H54 (cell line): ENCODE measurements around the gene NSUN4.
"Not testable (repeated sequence)": the region's sequence is repeated elsewhere in the genome, so short reads cannot be mapped to it uniquely, and the experiment has no call there.

Experiments used
- DNase-seq: peaks from one replicate; pipeline ENCODE4 v3.0.0; 2011; ENCODE audit warnings: low spot score, mixed read lengths; ENCODE audit not compliant: insufficient read length
- FAIRE-seq: peaks from 3 replicates; lab custom pipeline; 2011; peaks lifted over from hg19 to GRCh38; lab: Jason Lieb, UNC
- POLR2A ChIP-seq: IDR thresholded peaks from 2 replicates; pipeline ENCODE4 v1.6.1; 2011; ENCODE audit warnings: low read depth, mild to moderate bottlenecking, low read length

The NSUN4 gene

GRCh38 chr1:46341222-46342083, 846 bp downstream of the NSUN4 start:
- no peak for TF ChIP-seq POLR2A
- no peak for DNase-seq
- FAIRE-seq = no peak

- DNase-seq (no peak), FAIRE-seq (no peak)
- no peak for TF ChIP-seq POLR2A
Observed at GRCh38 chr1:46342084-46342656, 1.6 kb downstream of the NSUN4 start.

- no peak for TF ChIP-seq POLR2A
- no peak for DNase-seq
- FAIRE-seq = no peak
Observed at GRCh38 chr1:46342677-46343350, 2.2 kb downstream of the NSUN4 start.

- no peak for TF ChIP-seq POLR2A
- no peak for FAIRE-seq
- DNase-seq = no peak
Observed at GRCh38 chr1:46343351-46343695, 2.7 kb downstream of the NSUN4 start.

DNA sequence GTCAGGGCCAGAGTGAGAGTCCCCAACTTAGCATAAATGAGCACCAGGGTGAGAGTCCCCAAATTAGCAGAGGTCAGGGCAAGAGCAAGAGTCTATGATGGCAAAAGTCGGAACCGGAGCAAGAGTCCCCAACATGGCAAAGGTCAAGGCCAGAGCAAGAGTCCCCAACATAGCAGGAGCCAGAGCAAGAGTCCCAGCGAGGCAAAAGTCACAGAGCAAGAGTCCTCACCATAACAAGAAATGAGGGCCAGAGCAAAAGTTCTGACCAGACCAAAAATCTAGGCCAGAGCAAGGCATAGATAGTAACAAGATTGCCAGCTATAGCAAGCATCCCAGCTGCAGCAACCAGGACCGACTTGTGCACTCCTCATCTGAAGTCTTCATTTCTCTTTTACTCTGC, 3.1 kb downstream of the NSUN4 start:
- no peak for FAIRE-seq
- TF ChIP-seq POLR2A = no peak

GRCh38 chr1:46344481-46344880, 3.9 kb downstream of the NSUN4 start:
- no peak for DNase-seq
- FAIRE-seq = no peak
- TF ChIP-seq POLR2A = no peak

More for the DNA sequence above, 3.1 kb downstream of the NSUN4 start:
- DNase-seq = no peak

GRCh38 chr1:46345281-46345680, 4.7 kb downstream of the NSUN4 start:
- FAIRE-seq = no peak
- DNase-seq = no peak
- TF ChIP-seq POLR2A = no peak

GRCh38 chr1:46352363-46352762, 11.8 kb downstream of the NSUN4 start:
- DNase-seq (no peak), FAIRE-seq (no peak)
- no peak for TF ChIP-seq POLR2A

- FAIRE-seq, DNase-seq: not testable (repeated sequence)
Observed at GRCh38 chr1:46355920-46356319, 15.3 kb downstream of the NSUN4 start.

- DNase-seq (no peak), FAIRE-seq (no peak)
- TF ChIP-seq POLR2A = no peak
Observed at GRCh38 chr1:46362158-46362557, 21.6 kb downstream of the NSUN4 start.

- no peak for TF ChIP-seq POLR2A
- no peak for FAIRE-seq
- no peak for DNase-seq
Observed at GRCh38 chr1:46363121-46363520, 22.5 kb downstream of the NSUN4 start.

- FAIRE-seq (no peak), DNase-seq (no peak)
- no peak for TF ChIP-seq POLR2A
Observed at GRCh38 chr1:46364612-46365011, 24.0 kb downstream of the NSUN4 start.

GRCh38 chr1:46365796-46366195, 25.2 kb downstream of the NSUN4 start:
- not testable (repeated sequence) for DNase-seq, FAIRE-seq

GRCh38 chr1:46367072-46367471, 26.5 kb downstream of the NSUN4 start:
- DNase-seq = no peak
- FAIRE-seq = no peak
- no peak for TF ChIP-seq POLR2A

DNA sequence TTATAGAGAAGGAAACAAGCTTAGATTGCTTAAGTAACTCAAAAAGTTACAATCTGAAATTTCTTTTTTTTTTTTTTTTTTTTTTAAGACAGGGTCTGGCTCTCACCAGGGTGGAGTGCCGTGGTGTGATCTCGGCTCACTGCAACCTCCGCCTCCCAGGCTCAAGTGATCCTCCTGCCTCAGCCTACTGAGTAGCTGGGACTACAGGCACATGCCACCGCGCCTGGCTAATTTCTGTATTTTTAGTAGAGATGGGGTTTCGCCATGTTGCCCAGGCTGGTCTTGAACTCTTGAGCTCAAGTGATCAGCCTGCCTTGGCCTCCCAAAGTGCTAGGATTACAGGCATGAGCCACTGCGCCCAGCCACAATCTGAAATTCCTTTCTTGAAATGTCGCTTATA, 27.1 kb downstream of the NSUN4 start:
- not testable (repeated sequence) for FAIRE-seq, DNase-seq
